GM12875 (cell line): ENCODE measurements around the gene NOD2.

Experiments used
- H3K4me3 ChIP-seq: one replicate; pipeline ENCODE4 v1.5.1; 2011; ENCODE audit warnings: low read depth, low read length, control low read depth
- CTCF ChIP-seq: IDR thresholded peaks from 2 replicates; pipeline ENCODE4 v1.5.1; 2011; ENCODE audit warnings: low read depth, mild to moderate bottlenecking, control low read depth, inconsistent platforms, low read length, moderate library complexity, borderline replicate concordance; ENCODE audit not compliant: insufficient read depth

Gene NOD2

GRCh38 chr16:50684823-50685461 is 8.5 kb upstream of the NOD2 start:
- no peak for TF ChIP-seq CTCF
- H3K4me3 ChIP-seq = no peak overlapping the region

GRCh38 chr16:50685462-50686063 is 7.8 kb upstream of the NOD2 start:
- H3K4me3 ChIP-seq = no peak overlapping the region
- TF ChIP-seq CTCF = no peak

- TF ChIP-seq CTCF = no peak
- no peak overlapping the region for H3K4me3 ChIP-seq
These were observed 5.3 kb upstream of the NOD2 start for GRCh38 chr16:50688083-50688482.

GRCh38 chr16:50688867-50689266 is 4.5 kb upstream of the NOD2 start:
- no peak for TF ChIP-seq CTCF

GRCh38 chr16:50690177-50690576 is 3.2 kb upstream of the NOD2 start:
- H3K4me3 ChIP-seq = no peak overlapping the region
- TF ChIP-seq CTCF = no peak

More at GRCh38 chr16:50688867-50689266, 4.5 kb upstream of the NOD2 start:
- H3K4me3 ChIP-seq = no peak overlapping the region

- TF ChIP-seq CTCF = no peak
- no peak overlapping the region for H3K4me3 ChIP-seq
These were observed 785 bp upstream of the NOD2 start for GRCh38 chr16:50692644-50692998.

- no peak for TF ChIP-seq CTCF
- peak overlapping the region; percentile 58 for H3K4me3 ChIP-seq
These were observed 800 bp downstream of the NOD2 start for GRCh38 chr16:50694206-50694605.
